ENCODE data around the gene MCM9.

GRCh38 chr6:118789954-118790353, 145.0 kb downstream of the MCM9 start:
- no peak for TF ChIP-seq SUZ12 (IDR thresholded peaks at IDR 0.05; ENCODE audit: extremely low read depth, insufficient read depth, insufficient read length)
- TF ChIP-seq ZNF274 (IDR thresholded peaks at IDR 0.05; ENCODE audit: low read depth, low read length), result no peak
